ENCODE data around the gene RGMA. TPM values are rescaled to one million over a fixed set of nuclear protein-coding genes. Genes with fewer than 3 reads are reported as not detected.

Gene RGMA
- total and polyA plus RNA-seq, 8 donors: 4.6 to 18.5 (median 13.9) TPM

DNA sequence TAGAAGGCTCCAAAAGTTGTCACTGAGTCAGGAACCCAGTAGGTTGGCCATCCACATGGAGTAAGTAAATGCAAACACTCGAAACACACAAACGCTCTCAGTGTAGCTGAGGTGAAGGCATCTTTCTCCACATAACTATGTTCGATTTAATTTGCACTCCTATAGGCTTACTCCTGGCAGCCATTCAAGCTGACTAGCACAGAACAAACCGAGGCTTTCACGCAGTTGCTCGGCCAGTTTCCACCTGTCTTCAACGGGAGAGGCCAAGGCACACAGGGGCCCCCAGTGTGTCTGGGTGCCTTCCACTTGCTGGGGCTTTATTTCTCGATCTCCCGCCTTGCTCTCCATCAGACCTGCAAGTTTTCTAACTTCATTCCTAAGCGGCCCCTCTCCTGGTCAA is 18.9 kb downstream of the RGMA start:
- Histone ChIP-seq H3K4me3 (no peak overlapping the region), H3K4me1 (peaks cover 0 to 20% of the 10 kb centered on the region in 2 donors), H3K27me3 (peaks cover 14 to 53% of the 10 kb centered on the region in 2 donors), H3K36me3 (no peaks in the 10 kb centered on the region), H3K27ac (no peak overlapping the region), H3K9me3 (no peaks in the 10 kb centered on the region)
- ATAC-seq: no peak
- TF ChIP-seq, protein P1, sequence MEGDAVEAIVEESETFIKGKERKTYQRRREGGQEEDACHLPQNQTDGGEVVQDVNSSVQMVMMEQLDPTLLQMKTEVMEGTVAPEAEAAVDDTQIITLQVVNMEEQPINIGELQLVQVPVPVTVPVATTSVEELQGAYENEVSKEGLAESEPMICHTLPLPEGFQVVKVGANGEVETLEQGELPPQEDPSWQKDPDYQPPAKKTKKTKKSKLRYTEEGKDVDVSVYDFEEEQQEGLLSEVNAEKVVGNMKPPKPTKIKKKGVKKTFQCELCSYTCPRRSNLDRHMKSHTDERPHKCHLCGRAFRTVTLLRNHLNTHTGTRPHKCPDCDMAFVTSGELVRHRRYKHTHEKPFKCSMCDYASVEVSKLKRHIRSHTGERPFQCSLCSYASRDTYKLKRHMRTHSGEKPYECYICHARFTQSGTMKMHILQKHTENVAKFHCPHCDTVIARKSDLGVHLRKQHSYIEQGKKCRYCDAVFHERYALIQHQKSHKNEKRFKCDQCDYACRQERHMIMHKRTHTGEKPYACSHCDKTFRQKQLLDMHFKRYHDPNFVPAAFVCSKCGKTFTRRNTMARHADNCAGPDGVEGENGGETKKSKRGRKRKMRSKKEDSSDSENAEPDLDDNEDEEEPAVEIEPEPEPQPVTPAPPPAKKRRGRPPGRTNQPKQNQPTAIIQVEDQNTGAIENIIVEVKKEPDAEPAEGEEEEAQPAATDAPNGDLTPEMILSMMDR (IDR thresholded peaks at IDR 0.05): no peak
- DNase-seq: peak in 1 of 4 donors; percentile 60
- intact Hi-C loops (cut with DNase I): no loop called here

DNA sequence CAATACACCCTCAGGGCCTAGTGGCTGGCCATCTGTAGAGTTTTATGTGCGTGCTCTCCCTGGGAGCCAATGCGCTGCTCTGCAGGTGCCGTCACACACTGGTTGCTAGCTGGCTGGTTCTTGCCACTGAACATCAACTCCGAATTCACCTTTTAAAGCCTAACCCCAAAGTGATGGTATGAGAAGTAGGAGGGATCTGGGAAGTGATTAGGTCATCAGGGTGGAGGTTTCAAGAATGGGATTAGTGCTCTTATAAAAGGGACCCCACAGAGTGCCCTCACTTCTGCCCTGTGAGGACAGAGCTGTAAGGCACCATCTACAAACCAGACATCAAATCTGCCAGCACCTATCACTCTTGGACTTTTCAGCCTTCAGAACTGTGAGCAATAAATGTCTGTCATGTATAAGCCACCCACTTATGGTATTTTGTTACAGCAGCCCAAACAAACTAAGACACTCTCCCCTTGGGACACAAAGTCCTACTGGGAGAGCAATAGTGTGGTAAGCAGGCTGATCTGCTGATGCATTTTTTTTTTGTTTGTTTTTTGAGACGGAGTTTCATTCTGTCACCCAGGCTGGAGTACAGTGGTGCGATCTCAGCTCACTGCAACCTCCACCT is 20.3 kb downstream of the RGMA start:
- H3K4me3 ChIP-seq: no peak overlapping the region
- H3K27me3 ChIP-seq: peaks cover 14 to 49% of the 10 kb centered on the region in 2 donors
- intact Hi-C loops (cut with DNase I): no loop called here
- DNase-seq (no peak), ATAC-seq (no peak)
- TF ChIP-seq, protein P1 (IDR thresholded peaks at IDR 0.05): no peak
- peaks cover 0 to 18% of the 10 kb centered on the region in 2 donors for H3K4me1 ChIP-seq
- H3K36me3 ChIP-seq: no peaks in the 10 kb centered on the region
- H3K9me3 ChIP-seq: no peaks in the 10 kb centered on the region
- H3K27ac ChIP-seq: no peak overlapping the region

DNA sequence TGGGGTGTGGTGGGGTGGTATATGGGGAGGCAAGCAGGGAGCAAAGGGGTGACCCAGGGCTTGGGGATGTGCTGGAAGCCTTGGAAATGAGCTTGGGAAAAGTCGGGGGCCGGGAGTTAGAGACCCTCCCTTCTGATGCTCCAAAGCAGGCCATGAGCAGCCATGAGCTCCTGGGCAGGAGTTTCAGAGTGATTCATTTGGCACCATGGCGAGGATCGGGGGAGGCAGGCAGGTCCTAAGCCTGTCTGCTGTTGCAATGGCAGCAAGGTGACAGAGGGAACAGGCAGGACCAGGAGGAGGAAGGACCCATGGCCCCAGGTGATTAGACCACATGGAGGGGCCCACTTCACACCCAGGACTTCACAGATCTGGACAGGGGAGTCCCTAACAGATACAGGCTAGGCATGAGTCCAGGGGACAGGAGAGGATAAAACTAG is 21.3 kb downstream of the RGMA start:
- peaks cover 0 to 8% of the 10 kb centered on the region in 2 donors for H3K4me1 ChIP-seq
- no peak for ATAC-seq
- no peak overlapping the region for H3K4me3 ChIP-seq
- H3K9me3 ChIP-seq: no peaks in the 10 kb centered on the region
- no peak overlapping the region for H3K27ac ChIP-seq
- H3K27me3 ChIP-seq: peaks cover 7 to 44% of the 10 kb centered on the region in 2 donors
- H3K36me3 ChIP-seq: no peaks in the 10 kb centered on the region
- TF ChIP-seq, protein P1 (IDR thresholded peaks at IDR 0.05): no peak
- no peak for DNase-seq
- intact Hi-C loops (cut with DNase I): no loop called here

DNA sequence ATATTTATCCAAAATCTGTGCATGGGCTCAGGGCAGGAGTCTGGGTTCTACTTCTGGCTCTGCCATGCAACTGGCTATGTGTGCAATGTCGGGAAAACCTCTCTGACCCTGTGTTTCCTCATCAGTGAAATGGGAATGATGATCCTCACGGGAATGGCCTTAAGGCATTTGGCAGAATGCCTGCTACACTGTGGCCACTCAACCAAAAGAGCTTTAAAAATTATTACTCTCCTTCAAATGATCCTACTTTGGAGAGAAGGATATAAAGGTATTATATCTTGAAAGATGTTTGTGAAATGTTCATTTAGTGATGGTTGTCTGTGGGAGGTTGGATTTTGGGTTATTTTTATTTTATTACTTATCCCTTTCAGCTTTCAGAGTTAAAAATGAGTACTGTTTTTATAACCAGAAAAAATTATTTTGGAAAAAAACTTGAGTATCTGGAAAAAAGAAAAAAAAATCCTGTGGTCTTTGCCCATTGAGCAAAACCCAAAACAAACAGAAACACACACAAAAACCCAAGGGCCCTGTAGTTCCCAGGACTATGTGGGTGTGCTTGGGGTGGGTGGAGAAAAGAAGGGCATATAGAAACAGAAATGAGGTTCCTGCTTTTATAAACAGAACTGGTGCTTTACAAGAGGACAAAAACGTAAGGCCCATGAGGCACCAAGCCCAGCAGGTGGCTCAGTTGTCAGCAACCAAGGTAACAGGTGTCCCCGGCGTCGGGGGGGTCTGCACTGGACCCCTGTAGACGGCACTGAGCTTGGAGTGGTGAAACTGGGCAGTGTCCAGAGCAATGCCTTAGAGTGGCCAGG is 22.0 kb downstream of the RGMA start:
- DNase-seq: peak in 1 of 4 donors; percentile 47
- peaks cover 3 to 38% of the 10 kb centered on the region in 2 donors for H3K27me3 ChIP-seq
- H3K9me3 ChIP-seq: no peaks in the 10 kb centered on the region
- H3K36me3 ChIP-seq: no peaks in the 10 kb centered on the region
- no peak overlapping the region for H3K4me3 ChIP-seq
- TF ChIP-seq, protein P1 (IDR thresholded peaks at IDR 0.05): no peak
- no peak for ATAC-seq
- H3K27ac ChIP-seq: no peak overlapping the region
- peaks cover 0 to 1% of the 10 kb centered on the region in 2 donors for H3K4me1 ChIP-seq
- intact Hi-C loops (cut with DNase I): no loop called here

DNA sequence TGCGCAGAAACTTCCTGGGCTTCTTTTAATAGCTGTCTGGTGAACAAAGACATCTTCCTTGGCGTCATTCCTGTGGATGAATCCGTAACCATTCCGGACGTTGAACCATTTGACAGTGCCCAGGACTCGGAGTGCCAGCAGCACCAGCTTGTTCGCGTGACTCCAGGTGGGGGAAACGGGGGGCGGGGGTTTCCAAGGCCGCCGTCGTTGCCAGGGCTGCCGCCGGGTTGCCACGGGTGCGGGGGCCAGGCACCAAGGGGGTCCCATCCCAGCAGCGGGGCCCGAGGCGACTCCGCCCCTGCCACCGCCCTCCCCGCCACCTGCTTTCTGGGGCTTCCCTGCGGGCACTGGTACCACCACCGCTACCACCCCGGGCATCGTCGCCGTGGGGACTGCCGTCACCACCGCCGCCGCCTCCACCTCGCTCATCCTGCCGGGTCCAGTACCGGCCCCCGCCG is 22.8 kb downstream of the RGMA start:
- peak in 1 of 4 donors; percentile 78 for DNase-seq
- Histone ChIP-seq H3K4me3 (no peak overlapping the region), H3K27me3 (peaks cover 0 to 30% of the 10 kb centered on the region in 2 donors), H3K27ac (no peak overlapping the region), H3K9me3 (no peaks in the 10 kb centered on the region), H3K36me3 (no peaks in the 10 kb centered on the region), H3K4me1 (no peaks in the 10 kb centered on the region)
- intact Hi-C loops (cut with DNase I): no loop called here
- TF ChIP-seq, protein P1 (IDR thresholded peaks at IDR 0.05): no peak
- ATAC-seq: no peak
